Measurements from ENCODE around the gene COPG2.

The COPG2 gene

GRCh38 chr7:130492523-130493274 lies 175.8 kb downstream of the COPG2 start:
- DNase-seq, result no peak

DNA sequence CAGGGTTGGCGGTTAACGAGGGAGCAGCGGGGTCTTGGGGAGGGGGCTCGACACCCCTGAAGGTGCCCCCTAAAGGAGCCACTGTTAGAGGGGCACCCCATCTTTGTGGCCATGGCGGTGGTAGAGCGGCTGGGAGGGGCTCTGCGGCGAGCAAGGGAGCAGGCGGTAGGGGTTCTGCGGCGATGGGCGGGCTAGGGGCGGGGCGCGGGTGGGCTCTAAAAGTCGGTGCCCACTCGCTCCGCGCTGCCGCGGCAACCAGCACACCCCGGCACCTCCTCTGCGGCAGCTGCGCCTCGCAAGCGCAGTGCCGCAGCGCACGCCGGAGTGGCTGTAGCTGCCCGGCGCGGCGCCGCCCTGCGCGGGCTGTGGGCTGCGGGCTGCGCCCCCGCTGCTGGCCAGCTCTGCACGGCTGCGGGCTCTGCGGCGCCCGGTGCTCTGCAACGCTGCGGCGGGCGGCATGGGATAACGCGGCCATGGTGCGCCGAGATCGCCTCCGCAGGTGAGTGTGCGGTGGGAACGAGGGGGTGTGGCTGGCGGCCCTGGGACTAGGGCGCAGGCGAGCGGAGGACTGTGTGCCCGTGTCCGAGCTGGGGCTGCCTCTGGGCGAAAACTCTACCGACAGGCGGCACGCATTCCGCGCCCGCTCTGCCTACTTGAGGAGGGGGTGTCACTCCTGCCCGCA lies 176.6 kb downstream of the COPG2 start, which contains the start of gene MEST:
TSS of gene MEST (plus strand) at position 245 of the 682 bp plus-strand sequence. CDS start at position 474, 229 bp downstream.
- peak; percentile 33 for DNase-seq

- peak; percentile 66 for DNase-seq
These were observed 177.4 kb downstream of the COPG2 start for GRCh38 chr7:130490888-130491804.

DNA sequence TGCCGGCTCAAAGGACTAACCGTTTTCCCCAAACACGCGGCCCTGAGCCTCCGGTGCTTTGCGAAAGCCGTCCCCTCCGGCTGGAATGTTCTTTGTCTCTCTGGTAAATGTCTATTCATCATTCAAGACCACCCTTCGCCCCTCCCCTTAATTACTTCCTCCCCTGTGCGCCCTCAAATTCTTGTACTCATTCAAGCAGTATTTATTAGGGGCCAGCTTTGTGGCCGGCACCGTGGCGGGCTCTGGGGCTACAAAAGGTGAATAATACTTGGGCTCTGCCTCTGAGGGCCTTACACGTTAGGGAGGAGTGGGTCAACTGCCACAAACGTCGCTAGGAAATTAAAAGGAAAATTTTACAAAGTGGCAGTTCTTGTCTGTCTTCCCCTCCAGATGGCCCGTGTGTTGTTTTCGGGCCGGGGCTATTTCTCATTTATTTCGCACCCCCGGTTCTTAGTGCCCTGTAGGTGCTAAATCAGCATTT lies 178.2 kb downstream of the COPG2 start:
- DNase-seq, result peak; percentile 9

DNA sequence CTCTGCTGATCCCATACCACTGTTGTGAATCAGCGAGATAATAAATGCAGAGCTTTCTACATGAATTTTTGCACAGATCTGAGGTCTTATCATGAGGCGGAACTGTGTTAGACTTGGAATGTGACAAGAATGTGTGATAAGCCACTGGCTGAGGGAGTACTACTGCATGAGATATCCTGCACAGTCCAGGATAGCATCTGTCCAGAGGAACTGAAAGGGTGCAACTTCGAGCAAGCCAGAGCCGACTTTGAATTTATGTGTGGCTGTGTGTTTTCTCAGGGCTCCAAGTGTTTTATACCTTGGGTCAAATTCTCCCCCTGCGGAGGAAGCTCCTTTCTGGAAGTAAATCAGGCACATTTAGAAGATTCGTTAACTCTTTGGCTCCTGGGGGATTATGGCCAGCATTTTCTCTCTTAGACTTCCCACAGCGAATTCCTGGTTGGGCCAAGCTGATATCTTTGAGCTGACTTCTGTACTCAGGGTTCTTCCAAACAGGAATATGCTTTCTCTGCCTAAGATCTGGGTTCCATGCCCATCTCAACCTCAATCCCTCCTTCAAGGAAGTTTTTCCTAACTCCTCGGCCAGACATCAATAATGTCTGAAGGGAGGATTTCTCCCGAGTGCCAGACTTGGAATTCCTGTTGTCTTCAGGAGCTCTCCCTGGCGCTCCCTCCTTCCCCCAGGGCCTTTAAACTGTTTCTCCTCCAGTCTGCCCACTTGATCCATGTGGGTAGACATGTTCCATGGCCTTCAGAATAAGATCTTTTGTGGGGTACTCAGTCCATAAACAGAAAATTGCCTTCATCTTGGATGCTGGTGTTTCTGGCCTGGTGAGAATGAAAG lies 179.2 kb downstream of the COPG2 start:
- DNase-seq, result peak; percentile 19

DNA sequence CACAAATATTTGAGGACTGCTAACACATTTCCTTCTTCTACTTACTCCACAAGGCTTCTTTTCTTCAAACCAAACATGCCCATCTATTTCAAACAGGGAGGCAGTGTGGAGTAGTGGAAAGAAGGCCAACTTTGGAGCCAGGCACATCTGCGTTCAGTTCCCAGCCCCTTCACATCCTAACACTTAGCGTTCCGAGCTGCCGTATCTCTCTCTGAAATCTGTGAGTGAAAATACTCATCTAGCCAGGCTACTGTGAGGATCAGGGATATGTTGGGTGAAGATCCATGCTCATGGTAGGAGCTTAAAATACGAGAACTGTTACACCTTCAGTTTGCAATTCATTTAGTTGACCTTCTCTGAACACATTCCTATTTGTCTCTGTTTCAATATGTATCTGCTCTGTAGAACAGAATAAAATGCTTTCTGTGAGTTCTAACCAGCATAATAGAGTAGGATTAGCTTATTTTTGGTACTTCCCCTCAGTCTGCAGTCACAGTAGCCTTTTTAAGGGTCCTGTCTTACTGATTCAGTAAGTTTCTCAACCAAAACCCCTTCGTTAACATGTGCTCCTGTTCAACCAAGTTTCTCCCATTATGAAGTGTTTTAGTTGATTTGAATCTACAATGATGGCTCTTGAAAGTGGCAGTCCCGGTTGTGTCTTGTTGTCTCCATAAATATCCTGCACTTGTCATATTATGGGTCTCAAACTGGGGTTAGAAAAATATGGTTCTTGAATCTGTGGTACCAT lies 180.0 kb downstream of the COPG2 start:
- DNase-seq, result no peak

DNA sequence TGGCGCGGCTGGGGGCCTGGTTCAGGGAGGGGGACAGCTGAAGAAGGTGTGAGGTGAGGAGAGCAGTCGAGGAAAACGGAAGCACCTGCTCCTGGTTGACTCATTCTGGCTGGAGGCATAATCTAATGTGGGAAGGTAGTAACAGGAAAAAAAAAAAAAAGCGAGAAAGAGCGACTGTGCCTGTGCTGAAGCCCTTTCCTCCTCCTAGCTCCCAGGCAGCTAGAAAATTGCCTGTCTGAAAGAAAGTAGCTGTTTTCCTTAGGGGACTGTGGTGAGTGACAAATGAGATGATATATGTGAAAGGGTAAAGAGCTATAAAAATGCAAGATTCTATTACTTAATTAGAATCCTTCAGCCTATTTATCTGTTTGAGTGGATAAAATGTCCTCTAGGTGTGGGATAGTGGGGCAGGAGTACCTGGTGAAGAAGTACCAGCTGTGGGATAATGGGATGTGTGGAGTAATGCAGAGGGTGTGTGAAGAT lies 181.6 kb downstream of the COPG2 start:
- DNase-seq, result peak; percentile 13

- DNase-seq, result peak; percentile 87
These were observed 182.2 kb downstream of the COPG2 start for GRCh38 chr7:130486114-130486953.

GRCh38 chr7:130485734-130486113 lies 182.8 kb downstream of the COPG2 start:
- DNase-seq, result no peak

GRCh38 chr7:130483031-130483430 lies 185.5 kb downstream of the COPG2 start:
- no peak for DNase-seq

GRCh38 chr7:130481898-130482297 lies 186.7 kb downstream of the COPG2 start:
- DNase-seq, result no peak

GRCh38 chr7:130479716-130480400 lies 188.7 kb downstream of the COPG2 start:
- peak; percentile 21 for DNase-seq

DNA sequence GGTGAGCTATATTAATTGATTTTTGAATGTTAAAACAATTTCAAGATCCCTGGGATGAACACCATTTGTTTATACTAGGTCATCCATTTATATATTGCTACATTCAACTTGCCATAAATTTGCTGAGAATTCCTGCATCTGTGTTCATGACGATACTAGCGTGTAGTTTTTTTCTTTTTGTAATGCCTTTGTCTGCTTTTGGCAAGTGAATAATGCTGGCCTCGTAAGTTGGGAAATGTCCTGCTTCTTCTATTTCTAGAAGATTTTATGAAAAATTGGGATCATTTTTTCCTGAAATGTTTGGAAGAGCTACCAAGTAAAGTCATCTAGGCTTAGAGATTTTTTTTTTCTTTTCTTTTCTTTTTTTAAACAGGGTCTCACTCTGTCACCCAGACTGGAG lies 189.6 kb downstream of the COPG2 start:
- DNase-seq, result no peak

- no peak for DNase-seq
These were observed 192.0 kb downstream of the COPG2 start for GRCh38 chr7:130476297-130477150.

DNA sequence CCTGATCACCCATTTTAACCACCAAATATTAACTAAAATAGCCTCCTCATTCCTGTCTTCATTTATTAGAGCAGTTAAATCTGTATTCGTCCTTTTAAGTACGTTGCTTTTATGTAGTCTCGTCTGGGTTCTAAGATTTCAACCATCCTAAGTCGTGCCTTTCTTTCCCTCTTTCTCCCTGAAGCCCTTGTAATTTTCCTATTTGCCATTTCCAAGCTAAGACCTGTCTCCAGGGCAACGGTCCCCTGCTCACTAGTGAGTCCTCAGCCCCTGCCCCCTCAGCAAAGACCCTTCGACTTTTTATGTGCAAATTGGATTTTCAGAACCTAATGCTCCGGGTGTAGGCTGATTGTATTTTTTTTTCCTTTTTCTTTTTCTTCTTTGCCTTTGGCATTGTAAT lies 192.8 kb downstream of the COPG2 start:
- no peak for DNase-seq

DNA sequence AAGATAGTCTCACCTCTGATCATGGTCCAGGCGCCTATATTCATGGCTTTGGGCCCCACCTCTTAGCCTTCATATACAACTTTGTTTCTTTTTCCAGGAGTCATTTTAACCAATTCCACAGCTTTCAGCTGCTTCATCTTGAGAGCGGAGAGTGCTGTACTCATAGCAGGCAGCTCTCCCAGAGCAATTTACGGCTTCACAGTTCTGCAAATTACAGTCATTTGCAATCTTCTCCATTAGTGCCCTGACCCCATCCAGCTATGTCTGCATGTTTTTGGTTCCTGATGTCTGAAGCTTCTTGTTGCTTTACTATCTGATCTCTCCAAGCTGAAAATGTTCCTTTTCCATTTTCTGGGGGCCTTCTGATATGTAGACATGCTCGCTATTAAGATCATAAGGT lies 194.7 kb downstream of the COPG2 start:
- peak; percentile 22 for DNase-seq

- DNase-seq, result peak; percentile 59
These were observed 195.3 kb downstream of the COPG2 start for GRCh38 chr7:130473289-130473688.

DNA sequence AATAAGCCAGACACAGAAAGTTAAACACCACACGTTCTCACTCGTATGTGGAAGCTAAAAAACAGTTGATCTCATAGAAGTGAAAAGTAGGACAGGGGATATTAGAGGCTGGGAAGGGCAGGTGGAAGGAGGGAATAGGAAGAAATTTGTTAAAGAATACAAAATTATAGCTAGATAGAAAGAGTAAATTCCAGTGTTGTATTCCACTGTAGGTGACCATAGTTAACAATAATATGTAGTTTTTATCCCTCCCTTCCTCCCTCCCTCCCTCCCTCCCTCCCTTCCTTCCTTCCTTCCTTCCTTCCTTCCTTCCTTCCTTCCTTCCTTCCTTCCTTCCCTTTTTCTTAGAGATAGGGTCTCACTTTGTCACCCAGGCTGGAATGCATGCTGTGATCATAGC lies 196.6 kb downstream of the COPG2 start:
- DNase-seq, result no peak

- DNase-seq, result no peak
These were observed 199.9 kb downstream of the COPG2 start for GRCh38 chr7:130468612-130469011.
